ENCODE results near the gene GPC6.

DNA sequence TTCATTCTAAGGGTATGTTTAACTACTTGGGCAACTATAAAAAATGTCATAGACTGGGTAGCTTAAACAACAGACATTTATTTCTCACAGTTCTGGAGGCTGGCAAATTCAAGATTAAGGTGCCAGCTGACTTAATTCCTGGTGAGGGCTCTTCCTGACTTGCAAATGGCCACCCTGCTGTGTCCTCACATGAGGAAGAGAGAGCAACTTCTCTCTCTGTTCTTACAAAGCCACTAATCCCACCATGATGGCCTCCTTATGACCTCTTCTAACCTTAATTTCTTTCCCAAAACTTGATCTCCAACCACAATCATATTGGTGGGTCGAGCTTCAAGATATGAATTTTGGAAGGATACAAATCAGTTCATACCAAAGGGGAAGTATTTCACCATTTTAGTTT, 853.9 kb downstream of the GPC6 start:
- TF ChIP-seq KLF13 (tag; IDR thresholded peaks at IDR 0.05; ENCODE audit: borderline replicate concordance, low read depth): no peak
- TF ChIP-seq, protein P1, sequence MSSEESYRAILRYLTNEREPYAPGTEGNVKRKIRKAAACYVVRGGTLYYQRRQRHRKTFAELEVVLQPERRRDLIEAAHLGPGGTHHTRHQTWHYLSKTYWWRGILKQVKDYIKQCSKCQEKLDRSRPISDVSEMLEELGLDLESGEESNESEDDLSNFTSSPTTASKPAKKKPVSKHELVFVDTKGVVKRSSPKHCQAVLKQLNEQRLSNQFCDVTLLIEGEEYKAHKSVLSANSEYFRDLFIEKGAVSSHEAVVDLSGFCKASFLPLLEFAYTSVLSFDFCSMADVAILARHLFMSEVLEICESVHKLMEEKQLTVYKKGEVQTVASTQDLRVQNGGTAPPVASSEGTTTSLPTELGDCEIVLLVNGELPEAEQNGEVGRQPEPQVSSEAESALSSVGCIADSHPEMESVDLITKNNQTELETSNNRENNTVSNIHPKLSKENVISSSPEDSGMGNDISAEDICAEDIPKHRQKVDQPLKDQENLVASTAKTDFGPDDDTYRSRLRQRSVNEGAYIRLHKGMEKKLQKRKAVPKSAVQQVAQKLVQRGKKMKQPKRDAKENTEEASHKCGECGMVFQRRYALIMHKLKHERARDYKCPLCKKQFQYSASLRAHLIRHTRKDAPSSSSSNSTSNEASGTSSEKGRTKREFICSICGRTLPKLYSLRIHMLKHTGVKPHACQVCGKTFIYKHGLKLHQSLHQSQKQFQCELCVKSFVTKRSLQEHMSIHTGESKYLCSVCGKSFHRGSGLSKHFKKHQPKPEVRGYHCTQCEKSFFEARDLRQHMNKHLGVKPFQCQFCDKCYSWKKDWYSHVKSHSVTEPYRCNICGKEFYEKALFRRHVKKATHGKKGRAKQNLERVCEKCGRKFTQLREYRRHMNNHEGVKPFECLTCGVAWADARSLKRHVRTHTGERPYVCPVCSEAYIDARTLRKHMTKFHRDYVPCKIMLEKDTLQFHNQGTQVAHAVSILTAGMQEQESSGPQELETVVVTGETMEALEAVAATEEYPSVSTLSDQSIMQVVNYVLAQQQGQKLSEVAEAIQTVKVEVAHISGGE (CRISPR knock-in tag; IDR thresholded peaks at IDR 0.05): no peak
- TF ChIP-seq, protein P2, sequence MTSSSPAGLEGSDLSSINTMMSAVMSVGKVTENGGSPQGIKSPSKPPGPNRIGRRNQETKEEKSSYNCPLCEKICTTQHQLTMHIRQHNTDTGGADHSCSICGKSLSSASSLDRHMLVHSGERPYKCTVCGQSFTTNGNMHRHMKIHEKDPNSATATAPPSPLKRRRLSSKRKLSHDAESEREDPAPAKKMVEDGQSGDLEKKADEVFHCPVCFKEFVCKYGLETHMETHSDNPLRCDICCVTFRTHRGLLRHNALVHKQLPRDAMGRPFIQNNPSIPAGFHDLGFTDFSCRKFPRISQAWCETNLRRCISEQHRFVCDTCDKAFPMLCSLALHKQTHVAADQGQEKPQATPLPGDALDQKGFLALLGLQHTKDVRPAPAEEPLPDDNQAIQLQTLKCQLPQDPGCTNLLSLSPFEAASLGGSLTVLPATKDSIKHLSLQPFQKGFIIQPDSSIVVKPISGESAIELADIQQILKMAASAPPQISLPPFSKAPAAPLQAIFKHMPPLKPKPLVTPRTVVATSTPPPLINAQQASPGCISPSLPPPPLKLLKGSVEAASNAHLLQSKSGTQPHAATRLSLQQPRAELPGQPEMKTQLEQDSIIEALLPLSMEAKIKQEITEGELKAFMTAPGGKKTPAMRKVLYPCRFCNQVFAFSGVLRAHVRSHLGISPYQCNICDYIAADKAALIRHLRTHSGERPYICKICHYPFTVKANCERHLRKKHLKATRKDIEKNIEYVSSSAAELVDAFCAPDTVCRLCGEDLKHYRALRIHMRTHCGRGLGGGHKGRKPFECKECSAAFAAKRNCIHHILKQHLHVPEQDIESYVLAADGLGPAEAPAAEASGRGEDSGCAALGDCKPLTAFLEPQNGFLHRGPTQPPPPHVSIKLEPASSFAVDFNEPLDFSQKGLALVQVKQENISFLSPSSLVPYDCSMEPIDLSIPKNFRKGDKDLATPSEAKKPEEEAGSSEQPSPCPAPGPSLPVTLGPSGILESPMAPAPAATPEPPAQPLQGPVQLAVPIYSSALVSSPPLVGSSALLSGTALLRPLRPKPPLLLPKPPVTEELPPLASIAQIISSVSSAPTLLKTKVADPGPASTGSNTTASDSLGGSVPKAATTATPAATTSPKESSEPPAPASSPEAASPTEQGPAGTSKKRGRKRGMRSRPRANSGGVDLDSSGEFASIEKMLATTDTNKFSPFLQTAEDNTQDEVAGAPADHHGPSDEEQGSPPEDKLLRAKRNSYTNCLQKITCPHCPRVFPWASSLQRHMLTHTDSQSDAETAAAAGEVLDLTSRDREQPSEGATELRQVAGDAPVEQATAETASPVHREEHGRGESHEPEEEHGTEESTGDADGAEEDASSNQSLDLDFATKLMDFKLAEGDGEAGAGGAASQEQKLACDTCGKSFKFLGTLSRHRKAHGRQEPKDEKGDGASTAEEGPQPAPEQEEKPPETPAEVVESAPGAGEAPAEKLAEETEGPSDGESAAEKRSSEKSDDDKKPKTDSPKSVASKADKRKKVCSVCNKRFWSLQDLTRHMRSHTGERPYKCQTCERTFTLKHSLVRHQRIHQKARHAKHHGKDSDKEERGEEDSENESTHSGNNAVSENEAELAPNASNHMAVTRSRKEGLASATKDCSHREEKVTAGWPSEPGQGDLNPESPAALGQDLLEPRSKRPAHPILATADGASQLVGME (CRISPR knock-in tag; IDR thresholded peaks at IDR 0.05): no peak
- TF ChIP-seq, protein P3, sequence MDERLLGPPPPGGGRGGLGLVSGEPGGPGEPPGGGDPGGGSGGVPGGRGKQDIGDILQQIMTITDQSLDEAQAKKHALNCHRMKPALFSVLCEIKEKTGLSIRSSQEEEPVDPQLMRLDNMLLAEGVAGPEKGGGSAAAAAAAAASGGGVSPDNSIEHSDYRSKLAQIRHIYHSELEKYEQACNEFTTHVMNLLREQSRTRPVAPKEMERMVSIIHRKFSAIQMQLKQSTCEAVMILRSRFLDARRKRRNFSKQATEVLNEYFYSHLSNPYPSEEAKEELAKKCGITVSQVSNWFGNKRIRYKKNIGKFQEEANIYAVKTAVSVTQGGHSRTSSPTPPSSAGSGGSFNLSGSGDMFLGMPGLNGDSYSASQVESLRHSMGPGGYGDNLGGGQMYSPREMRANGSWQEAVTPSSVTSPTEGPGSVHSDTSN (CRISPR knock-in tag; IDR thresholded peaks at IDR 0.05; ENCODE audit: low read depth): no peak
- TF ChIP-seq, protein P3 (tag; conservative IDR thresholded peaks at IDR 0.05; ENCODE audit: low read depth): no peak
- TF ChIP-seq, protein P4, sequence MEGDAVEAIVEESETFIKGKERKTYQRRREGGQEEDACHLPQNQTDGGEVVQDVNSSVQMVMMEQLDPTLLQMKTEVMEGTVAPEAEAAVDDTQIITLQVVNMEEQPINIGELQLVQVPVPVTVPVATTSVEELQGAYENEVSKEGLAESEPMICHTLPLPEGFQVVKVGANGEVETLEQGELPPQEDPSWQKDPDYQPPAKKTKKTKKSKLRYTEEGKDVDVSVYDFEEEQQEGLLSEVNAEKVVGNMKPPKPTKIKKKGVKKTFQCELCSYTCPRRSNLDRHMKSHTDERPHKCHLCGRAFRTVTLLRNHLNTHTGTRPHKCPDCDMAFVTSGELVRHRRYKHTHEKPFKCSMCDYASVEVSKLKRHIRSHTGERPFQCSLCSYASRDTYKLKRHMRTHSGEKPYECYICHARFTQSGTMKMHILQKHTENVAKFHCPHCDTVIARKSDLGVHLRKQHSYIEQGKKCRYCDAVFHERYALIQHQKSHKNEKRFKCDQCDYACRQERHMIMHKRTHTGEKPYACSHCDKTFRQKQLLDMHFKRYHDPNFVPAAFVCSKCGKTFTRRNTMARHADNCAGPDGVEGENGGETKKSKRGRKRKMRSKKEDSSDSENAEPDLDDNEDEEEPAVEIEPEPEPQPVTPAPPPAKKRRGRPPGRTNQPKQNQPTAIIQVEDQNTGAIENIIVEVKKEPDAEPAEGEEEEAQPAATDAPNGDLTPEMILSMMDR (IDR thresholded peaks at IDR 0.05 in 2 of 3, conservative IDR thresholded peaks at IDR 0.05 in 1 of 3; ENCODE audit: insufficient read depth in 2 of 3, low read depth in 1 of 3, low read length in 3 of 3): no peak
- no peak for TF ChIP-seq TEAD4 (IDR thresholded peaks at IDR 0.05; ENCODE audit: low read length)
- TF ChIP-seq TEAD4 (CRISPR knock-in tag; IDR thresholded peaks at IDR 0.05; ENCODE audit: borderline replicate concordance): no peak
- no peak for TF ChIP-seq COPS2 (conservative IDR thresholded peaks at IDR 0.05)
- TF ChIP-seq, protein P5, sequence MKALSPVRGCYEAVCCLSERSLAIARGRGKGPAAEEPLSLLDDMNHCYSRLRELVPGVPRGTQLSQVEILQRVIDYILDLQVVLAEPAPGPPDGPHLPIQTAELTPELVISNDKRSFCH (CRISPR knock-in tag; IDR thresholded peaks at IDR 0.05): no peak
- TF ChIP-seq, protein P5 (tag; IDR thresholded peaks at IDR 0.05): no peak
- TF ChIP-seq, protein P6, sequence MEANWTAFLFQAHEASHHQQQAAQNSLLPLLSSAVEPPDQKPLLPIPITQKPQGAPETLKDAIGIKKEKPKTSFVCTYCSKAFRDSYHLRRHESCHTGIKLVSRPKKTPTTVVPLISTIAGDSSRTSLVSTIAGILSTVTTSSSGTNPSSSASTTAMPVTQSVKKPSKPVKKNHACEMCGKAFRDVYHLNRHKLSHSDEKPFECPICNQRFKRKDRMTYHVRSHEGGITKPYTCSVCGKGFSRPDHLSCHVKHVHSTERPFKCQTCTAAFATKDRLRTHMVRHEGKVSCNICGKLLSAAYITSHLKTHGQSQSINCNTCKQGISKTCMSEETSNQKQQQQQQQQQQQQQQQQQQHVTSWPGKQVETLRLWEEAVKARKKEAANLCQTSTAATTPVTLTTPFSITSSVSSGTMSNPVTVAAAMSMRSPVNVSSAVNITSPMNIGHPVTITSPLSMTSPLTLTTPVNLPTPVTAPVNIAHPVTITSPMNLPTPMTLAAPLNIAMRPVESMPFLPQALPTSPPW (CRISPR knock-in tag; IDR thresholded peaks at IDR 0.05): no peak
- no peak for TF ChIP-seq BACH1 (tag; IDR thresholded peaks at IDR 0.05)
- TF ChIP-seq RNF2 (IDR thresholded peaks at IDR 0.05): no peak
